Small intestine (tissue), 16 donors: ENCODE measurements around the gene EXOC3L4. TPM values are rescaled to one million over a fixed set of nuclear protein-coding genes. Genes with fewer than 3 reads are reported as not detected.
"Not testable (repeated sequence)": the region's sequence is repeated elsewhere in the genome, so short reads cannot be mapped to it uniquely, and the experiment has no call there.

ENCODE experiments used
- DNase-seq, 2 donors: peaks; one replicate each; pipeline versions ENCODE4 v3.0.0 to v3.0.0-alpha.2; 2013
- FAIRE-seq: peaks from 2 replicates; lab custom pipeline; 2012; peaks lifted over from hg19 to GRCh38; lab: Jason Lieb, UNC
- H3K27ac ChIP-seq, 3 donors: one replicate each; pipeline ENCODE4 v1.5.1; 2013; ENCODE audit warnings: low read length in 2 of 3, mild to moderate bottlenecking in 2 of 3, control low read depth in 1 of 3, inconsistent platforms in 1 of 3, low read depth in 1 of 3, moderate library complexity in 1 of 3
- H3K27me3 ChIP-seq, 3 donors: one replicate each; pipeline ENCODE4 v1.6.1; 2013; ENCODE audit warnings: low read length in 3 of 3, inconsistent platforms in 1 of 3; ENCODE audit not compliant: control insufficient read depth in 3 of 3, insufficient read depth in 3 of 3
- H3K36me3 ChIP-seq, 3 donors: one replicate each; pipeline ENCODE4 v1.6.1; 2013; ENCODE audit warnings: low read length in 3 of 3, inconsistent platforms in 1 of 3, low read depth in 1 of 3, mild to moderate bottlenecking in 1 of 3, moderate library complexity in 1 of 3; ENCODE audit not compliant: control insufficient read depth in 3 of 3, insufficient read depth in 2 of 3
- H3K4me1 ChIP-seq, 3 donors: one replicate each; pipeline ENCODE4 v1.6.1; 2013; ENCODE audit warnings: low read length in 2 of 3, inconsistent platforms in 1 of 3, low read depth in 1 of 3, mild to moderate bottlenecking in 1 of 3, moderate library complexity in 1 of 3; ENCODE audit not compliant: control insufficient read depth in 3 of 3, insufficient read depth in 2 of 3
- H3K4me3 ChIP-seq, 3 donors: one replicate each; pipeline ENCODE4 v1.5.1; 2013; ENCODE audit warnings: low read length in 3 of 3, control low read depth in 1 of 3, inconsistent platforms in 1 of 3, low read depth in 1 of 3, mild to moderate bottlenecking in 1 of 3, moderate library complexity in 1 of 3
- H3K9me3 ChIP-seq, 2 donors: one replicate each; pipeline ENCODE4 v1.6.1; 2013; ENCODE audit warnings: low read depth in 1 of 2, low read length in 1 of 2; ENCODE audit not compliant: control insufficient read depth in 2 of 2, insufficient read depth in 1 of 2
- WGBS, 3 donors: extraction: QIAGEN DNeasy Blood & Tissue Kit; methylation state at CpG; one replicate each; pipeline ENCODE4 v1.1.7; 2013; 5-methylcytosine and 5-hydroxymethylcytosine counted together
- long read RNA-seq, 10 donors: transcript quantifications; one replicate each; lab custom pipeline, GENCODE V29; 2026
- polyA plus RNA-seq, 4 donors: library from polyadenylated mRNA; stranded (reverse) in 3 of 4; unstranded in 1 of 4; fragments of 200-250 nt in 3 of 4; fragments of 120-200 nt in 1 of 4; gene quantifications; one replicate each; pipeline versions ENCODE4 v1.2.1 to v1.2.3, GENCODE V29; 2013
- donor health status: healthy with polysubstance abuse.
- donor health status: control.
- donor health status: control.
- donor health status: Bipolar disorder and iron deficiency.
- donor health status: healthy.

The EXOC3L4 gene
- polyA plus RNA-seq = 100 to 1,000 TPM in 1 of 4 donors, 10 to 100 TPM in 3; 26.1 to 110 (median 60.4) TPM
- long read RNA-seq, donor 1 = 0 reads
- long read RNA-seq, donor 2 = 0 reads
- long read RNA-seq, donor 3 = 0 reads
- long read RNA-seq, donor 4 = 0 reads
- long read RNA-seq, donor 5 = 0 reads
- long read RNA-seq, donor 6 = 0 reads
- long read RNA-seq, donor 7 = 0 reads
- long read RNA-seq, donor 8 = 0 reads
- long read RNA-seq, donor 9 = 0 reads
- long read RNA-seq, donor 10, partial matches to known transcripts = 0 of 1 reads
- long read RNA-seq, donor 10, other reads (novel, unspliced or antisense) = 0 of 1 reads

DNA sequence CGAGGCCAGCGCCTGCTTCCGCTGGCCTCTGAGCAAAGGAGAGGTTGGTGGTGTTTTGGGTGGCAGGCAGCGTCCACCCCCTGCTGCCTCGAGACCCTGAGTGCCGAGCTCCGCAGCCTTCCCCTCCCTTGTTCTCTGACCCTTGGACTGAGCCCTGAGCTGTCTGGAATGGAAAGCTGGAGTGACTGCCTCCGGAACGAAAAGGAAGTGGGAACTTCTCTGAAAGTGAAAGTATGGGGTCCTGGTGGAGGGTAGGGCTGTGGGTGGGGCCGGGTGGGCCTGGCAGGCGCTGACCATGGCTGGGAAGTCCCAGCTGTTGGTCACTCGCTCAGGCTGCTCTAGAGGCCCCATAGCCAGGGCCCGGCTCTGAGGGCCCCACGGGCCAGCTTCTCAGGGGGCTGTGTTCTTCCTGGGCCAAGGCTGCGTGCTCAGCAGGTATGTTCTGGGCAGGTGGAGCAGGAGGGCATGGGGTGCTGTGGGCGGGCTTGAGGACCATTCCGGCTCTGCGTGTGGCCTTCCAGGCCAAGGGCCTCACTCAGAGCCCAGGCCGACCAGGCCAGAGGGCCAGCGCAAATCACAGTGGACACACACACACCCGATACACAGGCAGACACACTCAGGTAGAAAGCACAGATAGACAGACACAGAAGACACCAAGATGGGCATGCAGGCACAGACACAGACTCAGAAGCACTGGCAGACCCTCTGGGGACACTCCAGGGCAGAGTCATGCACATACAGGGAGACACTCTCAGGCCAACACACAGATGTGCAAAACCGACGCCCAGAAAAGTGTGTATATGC is at the start of gene EXOC3L4:
Gene EXOC3L4 (plus strand): TSS at position 320 of the 804 bp plus-strand sequence. CDS start 5,495 bp downstream, outside the sequence.
- Histone ChIP-seq H3K27me3 (peaks cover 0 to 6% (median 0%) of the 10 kb centered on the region in 3 donors), H3K4me1 (peaks cover 0 to 66% (median 12%) of the 10 kb centered on the region in 3 donors), H3K36me3 (no peaks in the 10 kb centered on the region), H3K4me3 (peak within 1 kb of the TSS in 2 of 3 donors; percentile 22 to 62), H3K9me3 (no peaks in the 10 kb centered on the region), H3K27ac (peak within 1 kb of the TSS; percentile 81 to 93 (median 89))
- DNase-seq (peak; percentile 93 to 95), FAIRE-seq (no peak)
- WGBS, 3 donors = 11 to 36% (median 33%) methylated on average over 21 to 23 of the region's 23 CpGs

DNA sequence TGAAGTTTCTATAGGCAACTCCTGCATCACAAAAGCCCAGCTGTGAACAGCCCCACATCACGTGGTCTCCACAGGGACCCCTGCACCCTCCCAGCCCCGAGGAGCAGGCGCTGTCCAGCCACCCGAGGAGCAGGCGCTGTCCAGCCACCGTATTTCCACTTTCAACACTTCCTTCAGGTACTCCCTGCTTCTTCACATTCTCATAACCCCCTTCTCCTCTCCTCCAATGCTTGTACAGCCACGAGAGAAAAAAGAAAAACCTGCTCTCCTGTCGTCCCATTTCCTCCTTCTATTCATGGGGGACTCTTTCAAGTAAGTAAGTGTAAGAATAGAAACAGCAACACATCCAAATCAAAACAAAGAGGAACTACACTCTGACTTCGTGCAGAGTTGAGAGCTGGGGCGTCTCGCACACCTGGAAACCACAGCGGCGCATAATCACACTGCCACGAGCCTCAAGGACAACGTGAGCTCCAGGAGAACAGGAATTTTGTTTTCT is 49.1 kb upstream of the EXOC3L4 start:
- Histone ChIP-seq H3K4me3 (no peak overlapping the region), H3K27me3 (no peaks in the 10 kb centered on the region), H3K9me3 (peaks cover 0 to 10% of the 10 kb centered on the region in 2 donors), H3K27ac (no peak overlapping the region), H3K36me3 (peaks cover 0 to 31% (median 0%) of the 10 kb centered on the region in 3 donors), H3K4me1 (peaks cover 0 to 4% (median 2%) of the 10 kb centered on the region in 3 donors)
- FAIRE-seq = no peak
- WGBS, 3 donors = 32 to 45% (median 35%) methylated on average over 15 of the region's 15 CpGs
- DNase-seq = no peak

DNA sequence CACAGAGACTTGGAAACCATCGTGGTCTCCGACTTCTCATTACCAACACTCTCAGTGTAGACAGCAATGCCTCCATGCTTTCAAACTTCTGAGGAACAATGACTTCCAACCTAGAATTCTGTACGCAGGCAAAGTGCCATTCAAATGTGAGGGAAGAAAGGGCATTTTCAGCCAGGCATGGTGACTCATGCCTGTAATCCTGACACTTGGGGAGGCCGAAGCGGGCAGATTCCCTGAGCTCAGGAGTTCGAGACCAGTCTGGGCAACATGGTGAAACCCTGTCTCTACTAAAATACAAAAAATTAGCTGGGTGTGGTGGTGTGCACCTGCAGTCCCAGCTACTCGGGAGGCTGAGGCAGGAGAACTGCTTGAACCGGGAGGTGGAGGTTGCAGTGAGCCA is 47.1 kb upstream of the EXOC3L4 start:
- not testable (repeated sequence) for FAIRE-seq, DNase-seq, H3K27ac ChIP-seq, H3K4me3 ChIP-seq, H3K27me3 ChIP-seq, H3K9me3 ChIP-seq, H3K4me1 ChIP-seq
- 90 to 94% (median 93%) methylated on average over 8 of the region's 8 CpGs for WGBS, 3 donors
- H3K36me3 ChIP-seq = peaks cover 0 to 28% (median 0%) of the 10 kb centered on the region in 3 donors

DNA sequence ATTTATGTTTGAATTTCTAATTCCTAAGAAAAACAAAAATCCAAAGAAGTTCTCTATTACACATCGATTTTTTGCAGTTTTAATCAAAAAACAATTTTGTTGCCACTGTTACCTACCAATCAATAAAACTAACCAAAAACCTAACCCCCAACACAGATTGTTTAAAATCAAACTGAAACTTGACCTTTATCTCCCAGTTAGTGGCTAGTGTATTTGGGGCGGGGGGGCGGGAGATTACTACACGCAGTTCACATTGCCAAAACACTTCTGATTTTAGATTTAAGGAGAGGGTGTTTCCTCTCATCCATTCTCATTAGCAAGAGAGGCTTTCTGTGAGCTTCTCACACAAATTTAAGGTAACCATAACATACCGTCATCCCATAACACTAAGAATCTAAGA is 43.6 kb upstream of the EXOC3L4 start:
- FAIRE-seq (no peak), DNase-seq (no peak)
- 61 to 72% (median 67%) methylated on average over 5 of the region's 5 CpGs for WGBS, 3 donors
- Histone ChIP-seq H3K27ac (no peak overlapping the region), H3K36me3 (peaks cover 0 to 28% (median 0%) of the 10 kb centered on the region in 3 donors), H3K4me1 (peaks cover 0 to 5% (median 5%) of the 10 kb centered on the region in 3 donors), H3K4me3 (no peak overlapping the region), H3K27me3 (no peaks in the 10 kb centered on the region), H3K9me3 (no peaks in the 10 kb centered on the region)

DNA sequence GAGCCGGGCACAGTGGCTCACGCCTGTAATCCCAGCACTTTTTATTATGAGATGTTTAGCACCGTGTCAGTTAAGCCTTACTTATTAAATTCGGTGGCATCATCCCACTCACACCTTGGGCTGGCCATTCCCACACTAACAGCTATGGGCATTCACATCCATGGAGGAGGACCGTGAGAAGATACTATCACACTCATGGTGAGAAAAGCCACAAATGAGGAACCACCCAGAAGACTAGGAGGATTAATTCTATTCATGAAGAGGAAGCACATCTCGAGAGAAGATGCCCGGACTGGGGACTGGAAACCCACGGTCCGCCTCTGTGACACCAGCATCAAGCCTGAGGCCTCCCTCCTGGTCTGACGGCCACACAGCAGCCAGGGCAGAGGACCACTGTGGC is 42.1 kb upstream of the EXOC3L4 start:
- Histone ChIP-seq H3K27ac (no peak overlapping the region), H3K36me3 (peaks cover 0 to 25% (median 0%) of the 10 kb centered on the region in 3 donors), H3K4me1 (peaks cover 0 to 6% (median 5%) of the 10 kb centered on the region in 3 donors), H3K4me3 (no peak overlapping the region), H3K9me3 (no peaks in the 10 kb centered on the region), H3K27me3 (no peaks in the 10 kb centered on the region)
- WGBS, 3 donors = 72 to 80% (median 75%) methylated on average over 10 of the region's 10 CpGs
- no peak for DNase-seq
- FAIRE-seq = no peak

DNA sequence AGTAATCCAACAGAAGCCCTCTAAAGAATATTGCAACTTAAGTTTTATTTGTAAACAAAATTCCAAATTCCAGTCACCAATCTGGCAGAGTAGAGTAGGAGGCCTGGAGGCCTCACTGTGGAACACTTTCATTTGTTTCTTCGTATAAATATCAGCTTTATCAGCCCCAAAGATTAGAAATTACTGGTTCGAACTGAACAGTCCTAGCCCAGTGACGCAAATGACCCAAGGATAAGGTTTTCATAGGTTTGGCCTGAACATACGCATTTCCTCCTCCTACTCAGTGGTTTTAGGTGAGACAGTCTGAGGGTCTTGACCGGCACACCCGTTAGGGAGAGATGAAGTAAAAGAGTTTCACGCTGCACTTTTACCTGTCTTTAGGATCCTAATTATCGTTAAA is 38.8 kb upstream of the EXOC3L4 start:
- WGBS, 3 donors = 21 to 41% (median 36%) methylated on average over 8 of the region's 8 CpGs
- DNase-seq (peak in 1 of 2 donors; percentile 32), FAIRE-seq (no peak)
- peaks cover 0 to 10% (median 5%) of the 10 kb centered on the region in 3 donors for H3K4me1 ChIP-seq
- peak overlapping the region in 2 of 3 donors; percentile 59 to 70 for H3K27ac ChIP-seq
- H3K36me3 ChIP-seq = peaks cover 0 to 19% (median 0%) of the 10 kb centered on the region in 3 donors
- H3K4me3 ChIP-seq = peak overlapping the region in 2 of 3 donors; percentile 78 to 95
- no peaks in the 10 kb centered on the region for H3K27me3 ChIP-seq
- no peaks in the 10 kb centered on the region for H3K9me3 ChIP-seq

DNA sequence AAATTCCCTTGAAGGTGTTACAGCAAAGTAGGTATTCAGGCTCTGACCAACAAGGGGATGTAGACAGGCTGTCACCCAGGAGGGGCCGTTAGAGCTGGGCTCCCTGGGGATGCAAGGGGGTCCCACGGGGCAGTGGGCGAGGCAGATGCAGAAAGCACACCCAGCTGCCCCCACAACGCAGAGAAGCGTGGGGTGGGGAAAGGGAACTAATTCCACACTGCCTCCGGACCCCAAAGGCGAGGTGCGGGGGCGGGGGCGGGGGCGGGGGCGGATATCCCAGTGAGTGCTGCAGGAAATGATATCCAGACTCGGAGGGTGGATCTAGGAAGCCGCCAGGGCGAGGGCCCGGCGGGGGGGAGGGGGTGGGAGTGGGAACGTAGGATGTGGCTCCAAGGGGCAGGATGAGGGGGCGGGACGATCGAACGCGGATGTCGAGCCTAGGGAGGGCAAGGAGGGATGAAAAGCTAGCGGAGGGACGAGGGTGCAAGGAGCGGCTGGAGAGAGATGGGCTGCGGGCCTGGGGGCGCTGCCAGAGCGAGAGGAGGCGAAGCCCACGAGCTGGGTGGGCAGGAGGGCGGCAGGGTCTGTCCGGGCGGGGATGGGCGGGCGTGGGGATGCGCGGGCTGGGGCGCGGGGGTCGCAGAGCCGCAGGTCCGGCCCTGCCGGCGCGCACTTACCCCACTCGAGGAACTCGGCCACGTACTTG is 38.0 kb upstream of the EXOC3L4 start:
- WGBS, 3 donors = 2 to 3% (median 2%) methylated on average over 27 to 50 of the region's 50 CpGs
- DNase-seq = peak; percentile 71 to 79

More for the DNA sequence above, 38.0 kb upstream of the EXOC3L4 start:
- H3K9me3 ChIP-seq = no peaks in the 10 kb centered on the region
- H3K27ac ChIP-seq = peak overlapping the region; percentile 89 to 98 (median 98)
- no peak for FAIRE-seq
- H3K27me3 ChIP-seq = no peaks in the 10 kb centered on the region
- H3K36me3 ChIP-seq = peaks cover 0 to 19% (median 0%) of the 10 kb centered on the region in 3 donors
- H3K4me1 ChIP-seq = peaks cover 0 to 10% (median 5%) of the 10 kb centered on the region in 3 donors
- H3K4me3 ChIP-seq = peak overlapping the region; percentile 77 to 95 (median 78)
